Activated B cell treated with CpG ODN at 0.5 μM for 24 hours (primary cell): ENCODE results near the gene REG3G. TPM values are rescaled to one million over a fixed set of nuclear protein-coding genes. Genes with fewer than 3 reads are reported as not detected.

Source experiments
- ATAC-seq: fragments of 200-7000 bp; cut with Tn5 transposase; one replicate; pipeline ENCODE4 v1.10.0; 2021; ENCODE audit warnings: low read depth, mild to moderate bottlenecking, moderate library complexity
- CTCF ChIA-PET: fragments of 350-600 bp; sonication (Branson Sonifier 250); formaldehyde crosslinking; loops from one replicate; lab custom pipeline; 2021; ENCODE audit warnings: antibody characterized with exemption; lab: Charles Lee
- POLR2A ChIA-PET: fragments of 350-600 bp; sonication (Branson Sonifier 250); formaldehyde crosslinking; loops from one replicate; lab custom pipeline; 2021; ENCODE audit warnings: antibody characterized with exemption; lab: Charles Lee
- DNase-seq: peaks from one replicate; pipeline ENCODE4 v3.0.0; 2022
- H3K27ac Mint-ChIP-seq: one replicate; pipeline ENCODE4 v1.8.0; 2020; ENCODE audit warnings: mixed read lengths
- H3K27me3 Mint-ChIP-seq: one replicate; pipeline ENCODE4 v1.8.0; 2021; ENCODE audit warnings: mixed read lengths
- H3K36me3 Mint-ChIP-seq: one replicate; pipeline ENCODE4 v1.8.0; 2021; ENCODE audit warnings: low read depth, mixed read lengths
- H3K4me1 Mint-ChIP-seq: one replicate; pipeline ENCODE4 v1.8.0; 2021; ENCODE audit warnings: mixed read lengths
- H3K4me3 Mint-ChIP-seq: one replicate; pipeline ENCODE4 v1.8.0; 2020; ENCODE audit warnings: mild to moderate bottlenecking, mixed read lengths
- H3K9me3 Mint-ChIP-seq: one replicate; pipeline ENCODE4 v1.8.0; 2020; ENCODE audit warnings: mixed read lengths
- intact Hi-C: fragments of 100-400 bp; cut with micrococcal nuclease; formaldehyde crosslinking; loops from one replicate; pipeline ENCODE4 v1.15.1; 2024
- total RNA-seq: library from RNA; stranded (reverse); gene quantifications from 2 replicates; pipeline ENCODE4 v1.2.3, GENCODE V29; 2022
- TF ChIP-seq, protein P1 (sequence below): fragments of 200-600 bp; IDR thresholded peaks from one replicate; pipeline ENCODE4 v1.8.0; 2022; ENCODE audit warnings: antibody characterized with exemption, mild to moderate bottlenecking

The REG3G gene
- not detected in 2 replicates for total RNA-seq

DNA sequence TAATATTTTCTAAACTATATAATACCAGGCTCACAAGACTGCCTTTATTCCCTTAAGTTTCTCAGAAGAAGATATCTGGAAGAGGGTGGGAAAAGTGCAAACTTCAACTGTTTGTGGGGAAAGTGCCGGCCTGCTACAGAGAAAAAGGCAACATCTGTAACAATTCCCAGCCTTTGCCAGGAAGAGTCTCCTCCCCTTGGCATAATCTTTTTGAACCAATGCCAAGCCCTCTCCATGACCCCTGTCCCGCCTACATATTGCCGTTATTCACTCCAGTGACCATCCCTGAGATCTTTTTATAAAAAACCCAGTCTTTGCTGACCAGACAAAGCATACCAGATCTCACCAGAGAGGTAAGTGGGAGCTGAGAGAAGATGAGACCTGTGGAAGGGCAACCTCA, at the start of gene REG3G:
REG3G (plus strand) TSS at position 282 of the 400 bp plus-strand sequence. CDS start 392 bp downstream, outside the sequence.
- Mint-ChIP-seq H3K27me3 (no peaks in the 10 kb centered on the region), H3K36me3 (no peaks in the 10 kb centered on the region), H3K4me3 (no peak within 1 kb of the TSS), H3K4me1 (no peaks in the 10 kb centered on the region), H3K27ac (no peak within 1 kb of the TSS), H3K9me3 (no peaks in the 10 kb centered on the region)
- ATAC-seq (no peak), DNase-seq (no peak)
- ChIA-PET CTCF (no interaction called here), POLR2A (no interaction called here)
- TF ChIP-seq, protein P1, sequence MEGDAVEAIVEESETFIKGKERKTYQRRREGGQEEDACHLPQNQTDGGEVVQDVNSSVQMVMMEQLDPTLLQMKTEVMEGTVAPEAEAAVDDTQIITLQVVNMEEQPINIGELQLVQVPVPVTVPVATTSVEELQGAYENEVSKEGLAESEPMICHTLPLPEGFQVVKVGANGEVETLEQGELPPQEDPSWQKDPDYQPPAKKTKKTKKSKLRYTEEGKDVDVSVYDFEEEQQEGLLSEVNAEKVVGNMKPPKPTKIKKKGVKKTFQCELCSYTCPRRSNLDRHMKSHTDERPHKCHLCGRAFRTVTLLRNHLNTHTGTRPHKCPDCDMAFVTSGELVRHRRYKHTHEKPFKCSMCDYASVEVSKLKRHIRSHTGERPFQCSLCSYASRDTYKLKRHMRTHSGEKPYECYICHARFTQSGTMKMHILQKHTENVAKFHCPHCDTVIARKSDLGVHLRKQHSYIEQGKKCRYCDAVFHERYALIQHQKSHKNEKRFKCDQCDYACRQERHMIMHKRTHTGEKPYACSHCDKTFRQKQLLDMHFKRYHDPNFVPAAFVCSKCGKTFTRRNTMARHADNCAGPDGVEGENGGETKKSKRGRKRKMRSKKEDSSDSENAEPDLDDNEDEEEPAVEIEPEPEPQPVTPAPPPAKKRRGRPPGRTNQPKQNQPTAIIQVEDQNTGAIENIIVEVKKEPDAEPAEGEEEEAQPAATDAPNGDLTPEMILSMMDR = no peak
- intact Hi-C loops = no loop called here

- Mint-ChIP-seq H3K9me3 (peaks cover 6% of the 10 kb centered on the region), H3K36me3 (no peaks in the 10 kb centered on the region), H3K4me3 (no peak overlapping the region), H3K27ac (no peak overlapping the region), H3K4me1 (peaks cover 12% of the 10 kb centered on the region), H3K27me3 (no peaks in the 10 kb centered on the region)
- ChIA-PET CTCF (no interaction called here), POLR2A (no interaction called here)
- TF ChIP-seq, protein P1 = no peak
- intact Hi-C loops = no loop called here
- ATAC-seq (peak; percentile 65), DNase-seq (no peak)
Observed at GRCh38 chr2:78977661-78978145, 47.8 kb upstream of the REG3G start.

DNA sequence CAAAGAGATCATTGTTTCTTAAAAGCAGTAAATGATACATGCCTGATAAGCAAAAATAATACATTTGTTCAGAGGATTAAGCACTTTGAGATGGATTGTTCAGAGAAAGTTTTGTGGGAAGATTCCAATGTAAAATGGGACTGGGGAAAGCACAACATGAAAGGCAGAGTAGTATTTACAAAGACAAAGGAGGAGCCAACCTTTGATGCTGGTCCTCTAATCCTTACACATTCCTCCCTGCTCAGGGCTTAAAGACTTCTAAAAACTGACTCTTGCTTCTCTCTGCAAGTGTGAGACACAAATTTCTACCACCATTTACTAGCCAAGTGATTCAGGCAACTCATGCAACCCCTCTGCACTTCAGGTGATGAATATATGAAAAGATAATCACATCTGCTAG, 47.2 kb upstream of the REG3G start:
- peaks cover 6% of the 10 kb centered on the region for H3K9me3 Mint-ChIP-seq
- no peak for ATAC-seq

GRCh38 chr2:78979380-78980151, 45.9 kb upstream of the REG3G start:
- peaks cover 6% of the 10 kb centered on the region for H3K9me3 Mint-ChIP-seq
- ChIA-PET CTCF (no interaction called here), POLR2A (no interaction called here)
- TF ChIP-seq, protein P1 = no peak
- H3K36me3 Mint-ChIP-seq = no peaks in the 10 kb centered on the region
- H3K4me3 Mint-ChIP-seq = no peak overlapping the region
- H3K4me1 Mint-ChIP-seq = peaks cover 12% of the 10 kb centered on the region
- intact Hi-C loops = no loop called here
- DNase-seq (no peak), ATAC-seq (no peak)
- H3K27me3 Mint-ChIP-seq = no peaks in the 10 kb centered on the region
- H3K27ac Mint-ChIP-seq = no peak overlapping the region

More for the DNA sequence above, 47.2 kb upstream of the REG3G start:
- ChIA-PET POLR2A (no interaction called here), CTCF (no interaction called here)
- TF ChIP-seq, protein P1 = no peak
- Mint-ChIP-seq H3K4me1 (peaks cover 12% of the 10 kb centered on the region), H3K27me3 (no peaks in the 10 kb centered on the region), H3K27ac (no peak overlapping the region), H3K4me3 (no peak overlapping the region), H3K36me3 (no peaks in the 10 kb centered on the region)
- no peak for DNase-seq
- intact Hi-C loops = no loop called here

GRCh38 chr2:78980152-78980465, 45.4 kb upstream of the REG3G start:
- Mint-ChIP-seq H3K36me3 (no peaks in the 10 kb centered on the region), H3K27ac (no peak overlapping the region), H3K4me1 (peaks cover 12% of the 10 kb centered on the region), H3K4me3 (no peak overlapping the region), H3K27me3 (no peaks in the 10 kb centered on the region), H3K9me3 (peaks cover 6% of the 10 kb centered on the region)
- CTCF ChIA-PET = no interaction called here
- POLR2A ChIA-PET = no interaction called here
- TF ChIP-seq, protein P1 = no peak
- intact Hi-C loops = no loop called here
- ATAC-seq (no peak), DNase-seq (no peak)
